HG03196 (cell line): ENCODE measurements around the gene TCL1B.
A peak's percentile ranks its signal among the peaks of the same experiment; 100 is the strongest.
"Not testable (repeated sequence)": the region's sequence is repeated elsewhere in the genome, so short reads cannot be mapped to it uniquely, and the experiment has no call there.

ENCODE experiments used
- ATAC-seq: cut with Tn5 transposase; IDR thresholded peaks from one replicate; pipeline ENCODE4 v1.9.1; 2021; ENCODE audit not compliant: unreplicated experiment

TCL1B gene

GRCh38 chr14:95700221-95700976, 14.2 kb downstream of the TCL1B start:
- no peak for ATAC-seq

- ATAC-seq: no peak
Observed at GRCh38 chr14:95701846-95702221, 15.6 kb downstream of the TCL1B start.

- ATAC-seq: no peak
Observed at GRCh38 chr14:95703341-95703740, 17.1 kb downstream of the TCL1B start.

- ATAC-seq: no peak
Observed at GRCh38 chr14:95703805-95704204, 17.6 kb downstream of the TCL1B start.

- ATAC-seq: no peak
Observed at GRCh38 chr14:95705518-95705917, 19.3 kb downstream of the TCL1B start.

- ATAC-seq: no peak
Observed at GRCh38 chr14:95707327-95707726, 21.1 kb downstream of the TCL1B start.

GRCh38 chr14:95710106-95710505, 23.9 kb downstream of the TCL1B start:
- no peak for ATAC-seq

GRCh38 chr14:95711476-95712176, 25.4 kb downstream of the TCL1B start:
- ATAC-seq: no peak

- ATAC-seq: no peak
Observed at GRCh38 chr14:95712398-95712797, 26.2 kb downstream of the TCL1B start.

- ATAC-seq: peak; percentile 64
Observed at GRCh38 chr14:95713596-95714371, 27.6 kb downstream of the TCL1B start, which contains the start of gene TCL1A. TSS of gene TCL1A (minus strand) at chr14:95714125. CDS start at chr14:95714066, 59 bp downstream.

- no peak for ATAC-seq
Observed at GRCh38 chr14:95722525-95723190, 36.4 kb downstream of the TCL1B start.

GRCh38 chr14:95725685-95726336, 39.6 kb downstream of the TCL1B start:
- peak; percentile 78 for ATAC-seq

- ATAC-seq: no peak
Observed at GRCh38 chr14:95727056-95727700, 41.0 kb downstream of the TCL1B start.

GRCh38 chr14:95729402-95730028, 43.3 kb downstream of the TCL1B start:
- not testable (repeated sequence) for ATAC-seq

- ATAC-seq: no peak
Observed at GRCh38 chr14:95730126-95730525, 43.9 kb downstream of the TCL1B start.

GRCh38 chr14:95733212-95733611, 47.0 kb downstream of the TCL1B start:
- ATAC-seq: no peak

GRCh38 chr14:95739356-95739755, 53.1 kb downstream of the TCL1B start:
- ATAC-seq: no peak

- ATAC-seq: no peak
Observed at GRCh38 chr14:95741038-95741490, 54.8 kb downstream of the TCL1B start.

- no peak for ATAC-seq
Observed at GRCh38 chr14:95741781-95742180, 55.6 kb downstream of the TCL1B start.
